Skin of body (tissue), 2 donors: Measurements from ENCODE around the gene MTFP1. TPM values are rescaled to one million over a fixed set of nuclear protein-coding genes. Genes with fewer than 3 reads are reported as not detected.
"Not testable (repeated sequence)": the region's sequence is repeated elsewhere in the genome, so short reads cannot be mapped to it uniquely, and the experiment has no call there.

ENCODE experiments used
- DNase-seq: peaks from one replicate; lab custom pipeline; 2025; lab: John Stamatoyannopoulos, UW
- total RNA-seq: library from RNA; depleted of rRNA; stranded (reverse); fragments of >200 nt; gene quantifications from one replicate; pipeline ENCODE4 v1.2.3, GENCODE V29; 2014

MTFP1 gene
- total RNA-seq, 1 donor from 2014 or later: 3.3 TPM

GRCh38 chr22:30425327-30425615, 297 bp upstream of the MTFP1 start:
- DNase-seq: no peak

- peak; percentile 47 for DNase-seq
These were observed 1.1 kb downstream of the MTFP1 start for GRCh38 chr22:30426388-30427353.

GRCh38 chr22:30427871-30428270, 2.3 kb downstream of the MTFP1 start:
- DNase-seq: no peak

- no peak for DNase-seq
These were observed 4.3 kb downstream of the MTFP1 start for GRCh38 chr22:30429887-30430286.

DNA sequence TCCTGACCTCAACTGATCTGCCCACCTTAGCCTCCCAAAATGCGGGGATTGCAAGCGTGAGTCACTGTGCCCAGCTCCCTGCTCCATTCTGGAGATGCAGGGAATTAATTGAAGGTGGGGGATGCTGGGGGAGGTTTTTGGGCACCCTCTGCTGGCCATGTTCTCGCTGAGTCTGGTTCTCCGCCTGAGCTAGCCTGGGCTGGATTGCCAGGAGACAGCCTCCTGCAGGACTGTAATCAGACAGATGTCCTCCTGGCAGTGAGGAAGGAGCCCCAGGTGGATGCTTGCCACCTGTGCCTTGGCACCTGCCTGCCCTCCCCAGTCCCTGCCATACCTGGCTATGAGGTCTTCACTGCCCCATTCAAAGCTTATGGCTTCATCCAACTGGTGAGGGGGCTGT, 5.4 kb downstream of the MTFP1 start:
- DNase-seq: no peak

- DNase-seq: no peak
These were observed 6.5 kb downstream of the MTFP1 start for GRCh38 chr22:30432096-30432495.

DNA sequence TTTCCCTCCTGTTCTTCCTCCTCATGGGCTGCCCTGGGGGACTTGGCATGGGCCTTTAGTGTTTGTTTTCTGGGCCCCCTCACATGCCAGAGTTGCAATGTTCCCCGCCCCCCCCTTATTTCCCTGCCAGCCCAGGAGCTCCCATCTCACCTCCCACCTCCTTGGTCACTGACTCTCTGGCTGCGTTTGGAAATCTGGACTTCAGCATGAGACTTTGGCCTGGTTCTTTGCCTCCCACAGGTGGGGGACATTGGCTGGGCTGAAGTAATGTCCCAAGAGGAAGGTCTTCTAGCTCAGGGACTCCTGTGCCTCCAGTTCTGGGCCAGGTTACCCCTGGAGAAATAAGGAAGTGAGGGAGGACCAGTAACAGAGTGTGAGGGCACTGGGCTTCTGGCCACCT, 7.0 kb downstream of the MTFP1 start:
- DNase-seq: no peak

DNA sequence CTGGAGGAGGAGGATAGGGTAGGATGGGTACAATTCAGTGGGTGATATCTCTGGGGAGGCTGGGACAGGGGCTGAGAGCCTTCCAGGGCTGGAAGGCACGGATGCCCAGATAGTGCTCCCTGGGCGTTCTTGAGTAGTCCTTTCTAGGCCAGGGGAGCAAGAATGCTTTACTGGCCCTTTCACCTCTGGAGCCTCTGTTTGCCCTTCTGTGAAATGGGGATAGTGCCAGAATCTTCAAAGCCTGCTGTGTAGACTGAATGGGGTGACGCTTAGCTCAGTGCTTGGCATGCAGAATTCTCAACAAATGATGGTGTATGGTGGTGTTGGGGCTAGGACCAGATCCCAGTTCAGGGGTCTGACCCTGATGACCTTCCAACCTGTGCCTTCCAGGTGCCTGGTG, 7.7 kb downstream of the MTFP1 start:
- DNase-seq: no peak

DNA sequence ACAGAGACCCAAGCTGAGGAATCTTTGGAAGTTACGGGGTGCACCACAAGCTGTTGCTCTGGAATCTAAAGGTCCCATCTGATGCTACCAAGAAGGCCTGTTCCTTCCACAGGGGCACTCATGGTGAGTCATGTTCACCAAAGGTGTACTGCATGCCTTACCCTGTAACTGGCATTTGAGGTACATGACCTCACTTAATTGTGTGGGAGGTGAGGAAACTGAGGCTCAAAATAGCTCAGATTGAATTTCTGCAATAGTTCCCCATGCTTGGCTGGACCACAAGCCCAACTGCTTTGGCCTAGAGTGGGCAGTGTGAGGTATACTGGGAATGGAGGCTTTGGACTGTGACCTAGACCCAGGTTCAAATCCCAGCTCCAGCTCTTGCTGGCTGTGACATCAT, 8.2 kb downstream of the MTFP1 start:
- no peak for DNase-seq

GRCh38 chr22:30434843-30435242, 9.3 kb downstream of the MTFP1 start:
- DNase-seq: no peak

GRCh38 chr22:30435674-30436126, 10.1 kb downstream of the MTFP1 start:
- DNase-seq: no peak

GRCh38 chr22:30436196-30436595, 10.6 kb downstream of the MTFP1 start:
- DNase-seq: no peak

GRCh38 chr22:30438559-30438958, 13.0 kb downstream of the MTFP1 start:
- DNase-seq: no peak

- DNase-seq: no peak
These were observed 13.7 kb downstream of the MTFP1 start for GRCh38 chr22:30439226-30439625.

- no peak for DNase-seq
These were observed 14.3 kb downstream of the MTFP1 start for GRCh38 chr22:30439836-30440235.

- no peak for DNase-seq
These were observed 15.5 kb downstream of the MTFP1 start for GRCh38 chr22:30441088-30441487.

DNA sequence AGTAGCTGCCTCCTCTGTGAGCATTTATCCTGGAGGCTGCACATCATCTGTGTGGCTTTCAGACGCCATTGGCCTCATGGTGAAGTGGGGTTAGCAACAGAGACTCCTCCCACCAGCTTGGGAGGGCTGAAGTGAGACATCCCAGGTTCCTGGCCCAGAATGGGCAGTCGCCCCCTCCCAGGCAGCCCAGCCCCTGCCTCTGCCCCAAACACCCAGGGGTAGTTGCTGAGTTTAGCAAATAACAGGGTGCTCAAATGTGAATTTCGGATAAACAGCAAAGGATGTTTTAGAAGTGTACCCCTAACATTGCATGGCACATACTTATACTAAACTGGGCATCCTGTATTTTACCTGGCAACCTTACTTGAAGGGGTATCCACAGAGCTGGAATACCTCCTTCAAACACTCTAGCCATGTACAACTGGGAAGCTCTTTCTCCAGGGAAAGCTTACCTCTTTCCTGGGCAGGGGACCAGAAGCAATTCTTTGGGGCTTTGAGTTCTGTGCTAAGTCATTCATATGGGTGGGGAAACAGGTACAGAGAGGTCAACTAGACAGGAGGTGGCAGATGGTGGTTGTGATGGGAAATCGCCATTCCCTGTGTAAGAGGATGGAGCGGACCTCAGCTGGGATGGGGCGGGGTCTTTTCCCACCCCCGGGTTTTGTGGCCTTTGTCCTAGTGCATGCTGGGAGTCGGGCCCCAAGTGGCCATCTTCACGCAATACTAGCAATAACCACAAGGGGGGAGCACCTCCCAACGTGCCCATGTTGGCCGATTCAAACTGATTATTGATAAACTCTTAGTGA, 19.3 kb downstream of the MTFP1 start:
- no peak for DNase-seq

GRCh38 chr22:30445438-30446145, 20.0 kb downstream of the MTFP1 start:
- no peak for DNase-seq

DNA sequence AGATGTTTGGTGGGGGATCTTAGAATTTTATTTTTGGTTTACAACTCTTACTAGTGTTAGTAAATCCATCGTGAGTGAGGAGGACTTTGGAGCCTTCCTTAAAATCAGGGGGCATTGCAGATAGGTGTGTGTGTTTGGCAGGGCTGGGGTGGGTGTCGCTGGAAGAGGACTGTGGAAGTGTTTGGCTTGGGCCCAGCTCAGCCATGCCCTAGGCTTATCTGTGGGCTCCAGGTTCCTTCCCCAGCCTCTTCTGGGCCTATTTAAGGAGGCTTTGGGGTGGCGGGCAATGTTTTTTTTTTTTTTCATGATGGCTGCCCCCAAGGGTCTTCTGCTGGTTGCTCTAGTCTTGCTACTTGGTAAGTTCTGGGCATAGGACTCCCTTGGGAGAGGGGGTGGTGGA, 22.1 kb downstream of the MTFP1 start:
- DNase-seq: no peak

DNA sequence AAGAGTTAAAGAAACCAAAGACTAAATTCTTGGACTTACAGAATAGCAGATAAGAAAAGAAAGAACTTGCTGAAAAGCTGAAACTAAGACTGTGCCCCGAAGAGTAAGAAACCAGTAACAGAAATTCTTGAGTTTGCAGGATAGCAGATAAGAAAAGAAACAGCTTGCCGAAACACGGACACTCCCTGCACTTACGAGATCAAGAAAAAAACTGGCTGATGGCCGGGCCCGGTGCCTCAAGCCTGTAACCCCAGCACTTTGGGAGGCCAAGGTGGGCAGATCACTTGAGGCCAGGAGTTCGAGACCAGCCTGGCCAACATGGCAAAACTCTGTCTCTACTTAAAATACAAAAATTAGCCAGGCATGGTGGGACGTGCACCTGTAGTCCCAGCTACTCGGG, 25.9 kb downstream of the MTFP1 start:
- not testable (repeated sequence) for DNase-seq

DNA sequence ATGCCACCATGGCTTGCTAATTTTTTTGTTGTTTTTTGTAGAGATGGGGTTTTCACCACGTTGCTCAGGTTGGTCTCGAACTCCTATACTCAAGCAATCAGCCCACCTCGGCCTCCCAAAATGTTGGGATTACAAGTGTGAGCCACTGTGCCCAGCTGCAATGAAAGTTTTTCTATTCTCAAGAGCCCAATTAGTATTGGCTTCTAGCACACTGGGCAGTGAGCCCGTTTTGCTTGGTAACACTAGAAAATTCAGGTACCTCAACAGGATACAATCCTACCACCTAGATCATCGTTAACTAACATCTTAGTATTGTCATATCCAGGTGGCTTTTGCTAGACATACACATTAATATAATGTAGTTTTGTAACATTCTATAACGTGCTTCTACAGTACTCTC, 27.3 kb downstream of the MTFP1 start:
- DNase-seq: no peak
